Measurements from ENCODE around the gene ERG28. TPM values are rescaled to one million over a fixed set of nuclear protein-coding genes. Genes with fewer than 3 reads are reported as not detected.

Gene ERG28
- total and polyA plus RNA-seq, 2 of the 13 experiments (the other 11 are each of a cell fraction or from before 2014, with no cell fraction given): 27.3 to 32.3 TPM

GRCh38 chr14:75660630-75661498 lies at the start of gene ERG28, which contains the start of gene TTLL5 (continued):
- TF ChIP-seq LCORL (IDR thresholded peaks at IDR 0.05) (no peak), LCORL (CRISPR knock-in tag; IDR thresholded peaks at IDR 0.05) (peak; percentile 67; the same call in 1 of the 2 replicates), KDM6A (CRISPR knock-in tag; IDR thresholded peaks at IDR 0.05; ENCODE audit: low read depth) (no peak), POGZ (CRISPR knock-in tag; IDR thresholded peaks at IDR 0.05) (peak; percentile 63; the same call in 1 of the 2 replicates), ZMYM3 (CRISPR knock-in tag; IDR thresholded peaks at IDR 0.05) (no peak), DBP (CRISPR knock-in tag; IDR thresholded peaks at IDR 0.05; ENCODE audit: not compliant biosample characterization) (no peak), ZNF816 (CRISPR knock-in tag; IDR thresholded peaks at IDR 0.05; ENCODE audit: borderline replicate concordance) (peak; percentile 70; the same call in 1 of the 2 replicates), ZNF513 (CRISPR knock-in tag; conservative IDR thresholded peaks at IDR 0.05) (no peak), HNF1B (CRISPR knock-in tag; IDR thresholded peaks at IDR 0.05) (peak; percentile 78; the same call in 1 of the 2 replicates), JDP2 (CRISPR knock-in tag; IDR thresholded peaks at IDR 0.05; ENCODE audit: borderline replicate concordance) (no peak; the same call in 1 of the 2 replicates), HES4 (CRISPR knock-in tag; IDR thresholded peaks at IDR 0.05; ENCODE audit: borderline replicate concordance) (peak; percentile 47; the same call in 1 of the 2 replicates), RBFOX2 (IDR thresholded peaks at IDR 0.05; ENCODE audit: low read depth, low read length) (peak; percentile 67), MXD3 (CRISPR knock-in tag; IDR thresholded peaks at IDR 0.05) (0 out of 2 replicates have a peak, but pooled peaks have one; percentile 35), NCOA2 (CRISPR knock-in tag; IDR thresholded peaks at IDR 0.05) (peak; percentile 28), YY1 (IDR thresholded peaks at IDR 0.05; ENCODE audit: insufficient read depth, insufficient replicate concordance, low read depth, low read length) (no peak), KAT8 (CRISPR knock-in tag; IDR thresholded peaks at IDR 0.05) (peak; percentile 93), CAMTA2 (CRISPR knock-in tag; IDR thresholded peaks at IDR 0.05; ENCODE audit: borderline replicate concordance) (peak; percentile 64; the same call in 1 of the 2 replicates), ZFP36L2 (CRISPR knock-in tag; IDR thresholded peaks at IDR 0.05) (no peak), ZNF230 (CRISPR knock-in tag; IDR thresholded peaks at IDR 0.05) (peak; percentile 30; the same call in 1 of the 2 replicates), ZNF275 (CRISPR knock-in tag; IDR thresholded peaks at IDR 0.05; ENCODE audit: borderline replicate concordance) (no peak), KDM2A (CRISPR knock-in tag; IDR thresholded peaks at IDR 0.05; ENCODE audit: borderline replicate concordance, low read depth) (peak; percentile 88), MXD1 (CRISPR knock-in tag; IDR thresholded peaks at IDR 0.05) (peak; percentile 84; the same call in 1 of the 2 replicates), ZNF549 (CRISPR knock-in tag; IDR thresholded peaks at IDR 0.05) (no peak)

Measured in HepG2 (cell line).